GM19463 (cell line): ENCODE measurements around the gene SPSB1.

Experiments
- ATAC-seq: cut with Tn5 transposase; IDR thresholded peaks from one replicate; pipeline ENCODE4 v1.9.1; 2021; ENCODE audit warnings: mild to moderate bottlenecking, moderate library complexity; ENCODE audit not compliant: unreplicated experiment

SPSB1 gene

GRCh38 chr1:9416506-9416905, 123.8 kb downstream of the SPSB1 start:
- no peak for ATAC-seq

GRCh38 chr1:9416918-9417500, 124.3 kb downstream of the SPSB1 start:
- ATAC-seq, result no peak

- no peak for ATAC-seq
Observed at GRCh38 chr1:9417695-9418094, 125.0 kb downstream of the SPSB1 start.

- no peak for ATAC-seq
Observed at GRCh38 chr1:9418851-9419250, 126.2 kb downstream of the SPSB1 start.
